Effector memory CD4-positive, alpha-beta T cell (primary cell): ENCODE measurements around the gene TNFRSF4.

Source experiments
- DNase-seq, 3 donors: peaks; one replicate each; pipeline ENCODE4 v3.0.0-alpha.2; 2020
- H3K27ac ChIP-seq: 2 replicates; pipeline ENCODE4 v1.7.0; 2013; ENCODE audit warnings: mild to moderate bottlenecking, low read length, moderate library complexity; ENCODE audit not compliant: insufficient read depth, poor library complexity, severe bottlenecking
- H3K27me3 ChIP-seq: replicated peaks from 2 replicates; pipeline ENCODE4 v1.7.0; 2013; ENCODE audit warnings: mild to moderate bottlenecking, low read length; ENCODE audit not compliant: insufficient read depth, control insufficient read depth, poor library complexity, severe bottlenecking
- H3K36me3 ChIP-seq: 2 replicates; pipeline ENCODE4 v1.7.0; 2013; ENCODE audit warnings: mild to moderate bottlenecking, low read length, moderate library complexity; ENCODE audit not compliant: control insufficient read depth, insufficient read depth
- H3K4me1 ChIP-seq: 2 replicates; pipeline ENCODE4 v1.7.0; 2013; ENCODE audit warnings: low read length, mild to moderate bottlenecking; ENCODE audit not compliant: control insufficient read depth, insufficient read depth, poor library complexity, severe bottlenecking
- H3K4me3 ChIP-seq: 2 replicates; pipeline ENCODE4 v1.7.0; 2013; ENCODE audit warnings: low read length, low read depth, mild to moderate bottlenecking; ENCODE audit not compliant: insufficient read depth, poor library complexity, severe bottlenecking
- H3K9me3 ChIP-seq: 2 replicates; pipeline ENCODE4 v1.7.0; 2013; ENCODE audit warnings: mild to moderate bottlenecking, low read length, moderate library complexity; ENCODE audit not compliant: control insufficient read depth

Gene TNFRSF4

GRCh38 chr1:1239227-1239613 is 25.3 kb upstream of the TNFRSF4 start:
- H3K4me3 ChIP-seq = no peak overlapping the region
- no peak overlapping the region for H3K27ac ChIP-seq
- peaks cover 1% of the 10 kb centered on the region for H3K4me1 ChIP-seq
- H3K27me3 ChIP-seq = no peaks in the 10 kb centered on the region
- no peak for DNase-seq
- H3K9me3 ChIP-seq = no peaks in the 10 kb centered on the region
- H3K36me3 ChIP-seq = peaks cover 6% of the 10 kb centered on the region

- no peak for DNase-seq
- H3K27ac ChIP-seq = no peak overlapping the region
- peaks cover 6% of the 10 kb centered on the region for H3K36me3 ChIP-seq
- peaks cover 4% of the 10 kb centered on the region for H3K4me1 ChIP-seq
- H3K4me3 ChIP-seq = no peak overlapping the region
- no peaks in the 10 kb centered on the region for H3K27me3 ChIP-seq
- H3K9me3 ChIP-seq = no peaks in the 10 kb centered on the region
These were observed 24.8 kb upstream of the TNFRSF4 start for GRCh38 chr1:1238702-1239178.

GRCh38 chr1:1237874-1238701 is 24.1 kb upstream of the TNFRSF4 start:
- Histone ChIP-seq H3K36me3 (peaks cover 6% of the 10 kb centered on the region), H3K27me3 (no peaks in the 10 kb centered on the region), H3K27ac (no peak overlapping the region), H3K9me3 (no peaks in the 10 kb centered on the region), H3K4me1 (peaks cover 9% of the 10 kb centered on the region), H3K4me3 (no peak overlapping the region)
- DNase-seq = no peak

- DNase-seq = no peak
- Histone ChIP-seq H3K27me3 (no peaks in the 10 kb centered on the region), H3K4me1 (peaks cover 13% of the 10 kb centered on the region), H3K36me3 (peaks cover 6% of the 10 kb centered on the region), H3K9me3 (no peaks in the 10 kb centered on the region), H3K27ac (no peak overlapping the region), H3K4me3 (no peak overlapping the region)
These were observed 23.3 kb upstream of the TNFRSF4 start for GRCh38 chr1:1236945-1237873.

GRCh38 chr1:1236176-1236763 is 22.3 kb upstream of the TNFRSF4 start:
- peaks cover 6% of the 10 kb centered on the region for H3K36me3 ChIP-seq
- no peak for DNase-seq
- peaks cover 13% of the 10 kb centered on the region for H3K4me1 ChIP-seq
- no peak overlapping the region for H3K4me3 ChIP-seq
- no peaks in the 10 kb centered on the region for H3K27me3 ChIP-seq
- H3K27ac ChIP-seq = no peak overlapping the region
- H3K9me3 ChIP-seq = no peaks in the 10 kb centered on the region

GRCh38 chr1:1235016-1235744 is 21.2 kb upstream of the TNFRSF4 start:
- H3K36me3 ChIP-seq = peaks cover 6% of the 10 kb centered on the region
- DNase-seq = no peak
- H3K27me3 ChIP-seq = no peaks in the 10 kb centered on the region
- no peak overlapping the region for H3K4me3 ChIP-seq
- H3K4me1 ChIP-seq = peaks cover 19% of the 10 kb centered on the region
- H3K27ac ChIP-seq = no peak overlapping the region
- no peaks in the 10 kb centered on the region for H3K9me3 ChIP-seq

- Histone ChIP-seq H3K36me3 (peaks cover 11% of the 10 kb centered on the region), H3K27me3 (no peaks in the 10 kb centered on the region), H3K4me1 (peaks cover 28% of the 10 kb centered on the region), H3K9me3 (no peaks in the 10 kb centered on the region), H3K27ac (no peak overlapping the region), H3K4me3 (no peak overlapping the region)
- no peak for DNase-seq
These were observed 20.3 kb upstream of the TNFRSF4 start for GRCh38 chr1:1234180-1234808.

- no peak overlapping the region for H3K4me3 ChIP-seq
- no peak overlapping the region for H3K27ac ChIP-seq
- H3K9me3 ChIP-seq = no peaks in the 10 kb centered on the region
- no peaks in the 10 kb centered on the region for H3K27me3 ChIP-seq
- peaks cover 30% of the 10 kb centered on the region for H3K4me1 ChIP-seq
- peaks cover 18% of the 10 kb centered on the region for H3K36me3 ChIP-seq
- no peak for DNase-seq
These were observed 19.6 kb upstream of the TNFRSF4 start for GRCh38 chr1:1233567-1233892.

- no peak overlapping the region for H3K27ac ChIP-seq
- DNase-seq = no peak
- no peak overlapping the region for H3K4me3 ChIP-seq
- no peaks in the 10 kb centered on the region for H3K27me3 ChIP-seq
- no peaks in the 10 kb centered on the region for H3K9me3 ChIP-seq
- peaks cover 23% of the 10 kb centered on the region for H3K36me3 ChIP-seq
- H3K4me1 ChIP-seq = peaks cover 30% of the 10 kb centered on the region
These were observed 19.0 kb upstream of the TNFRSF4 start for GRCh38 chr1:1232796-1233566.
